Gastroesophageal sphincter (tissue), 4 donors: ENCODE data around the gene LRRC25. TPM values are rescaled to one million over a fixed set of nuclear protein-coding genes. Genes with fewer than 3 reads are reported as not detected.

Experiments
- ATAC-seq: fragments of 150-250 bp; one replicate; pipeline ENCODE4 v1.9.1; 2016; ENCODE audit warnings: mild to moderate bottlenecking, moderate library complexity
- H3K27ac ChIP-seq, 4 donors: fragments of 200-600 bp; sonication (generic) in 3 of 4; 1 replicate in 3 of 4; 2 replicates in 1 of 4; pipeline ENCODE4 v1.5.1; 2016 to 2019
- H3K27me3 ChIP-seq: fragments of 200-600 bp; sonication (generic); one replicate; pipeline ENCODE4 v1.5.1; 2019
- H3K36me3 ChIP-seq, 2 donors: fragments of 200-600 bp; sonication (generic); one replicate each; pipeline ENCODE4 v1.5.1; 2019; ENCODE audit warnings: control low read depth in 1 of 2
- H3K4me1 ChIP-seq, 3 donors: fragments of 200-600 bp; sonication (generic); 1 replicate in 2 of 3; 2 replicates in 1 of 3; pipeline ENCODE4 v1.5.1; 2016 to 2019; ENCODE audit warnings: control low read depth in 2 of 3
- H3K4me3 ChIP-seq, 2 donors: fragments of 200-600 bp; sonication (generic); one replicate each; pipeline ENCODE4 v1.5.1; 2019; ENCODE audit warnings: mild to moderate bottlenecking in 1 of 2, moderate library complexity in 1 of 2
- H3K9me3 ChIP-seq, 3 donors: fragments of 200-600 bp; sonication (generic); one replicate each; pipeline ENCODE4 v1.5.1; 2017 to 2019; ENCODE audit warnings: control low read depth in 2 of 3
- CTCF ChIP-seq, 4 experiments: fragments of 200-600 bp in 2 of 4; fragments of 450-650 bp in 2 of 4; sonication (generic) in 1 of 4; IDR thresholded peaks; one replicate each; pipeline ENCODE4 v1.5.1; 2017 to 2019; ENCODE audit warnings: antibody characterized with exemption in 4 of 4, mild to moderate bottlenecking in 2 of 4, moderate library complexity in 2 of 4
- EP300 ChIP-seq: sonication (generic); formaldehyde crosslinking; IDR thresholded peaks from one replicate; pipeline ENCODE4 v1.6.1; 2017; ENCODE audit warnings: antibody characterized with exemption, mild to moderate bottlenecking
- POLR2A ChIP-seq, 2 donors: fragments of 450-650 bp; IDR thresholded peaks; one replicate each; pipeline ENCODE4 v1.6.1; 2017; ENCODE audit warnings: antibody characterized with exemption in 2 of 2, mild to moderate bottlenecking in 2 of 2, moderate library complexity in 1 of 2
- POLR2AphosphoS5 ChIP-seq: sonication (generic); formaldehyde crosslinking; IDR thresholded peaks from one replicate; pipeline ENCODE4 v1.6.1; 2017; ENCODE audit warnings: antibody characterized with exemption
- WGBS, 2 donors: methylation state at CpG; one replicate each; pipeline ENCODE4 v1.1.5; 2018; ENCODE audit warnings: low coverage in 1 of 2; 5-methylcytosine and 5-hydroxymethylcytosine counted together
- total RNA-seq, 4 donors: library from RNA; depleted of rRNA; stranded (reverse); fragments of >200 nt; gene quantifications; one replicate each; pipeline ENCODE4 v1.1.0, GENCODE V29; 2016

Gene LRRC25
- total RNA-seq, 4 donors from 2014 or later: 1.9 to 19.0 (median 4.8) TPM

GRCh38 chr19:18418029-18418482 lies 20.6 kb upstream of the LRRC25 start:
- 17% methylated on average over 6 of the region's 30 CpGs; no CpG with 5 or more reads in 1 of the 2 donors for WGBS, 2 donors
- no peak for ATAC-seq

GRCh38 chr19:18417250-18418028 lies 20.0 kb upstream of the LRRC25 start:
- no peak for TF ChIP-seq CTCF (IDR thresholded peaks at IDR 0.05)
- TF ChIP-seq POLR2A (IDR thresholded peaks at IDR 0.05): peak; percentile 31 to 48
- Histone ChIP-seq H3K27ac (peak overlapping the region; percentile 76 to 93 (median 90)), H3K4me1 (peaks cover 0 to 79% (median 57%) of the 10 kb centered on the region in 3 donors), H3K36me3 (no peaks in the 10 kb centered on the region), H3K4me3 (peak overlapping the region; percentile 20 to 82), H3K9me3 (no peaks in the 10 kb centered on the region), H3K27me3 (no peaks in the 10 kb centered on the region)
- ATAC-seq: peak; percentile 30
- WGBS, 2 donors: no CpG with 5 or more reads among the region's 53 CpGs

More at GRCh38 chr19:18418029-18418482, 20.6 kb upstream of the LRRC25 start:
- Histone ChIP-seq H3K27ac (peak overlapping the region; percentile 76 to 93 (median 90)), H3K4me1 (peaks cover 0 to 85% (median 59%) of the 10 kb centered on the region in 3 donors), H3K36me3 (no peaks in the 10 kb centered on the region), H3K4me3 (peak overlapping the region in 1 of 2 donors; percentile 82), H3K27me3 (no peaks in the 10 kb centered on the region), H3K9me3 (no peaks in the 10 kb centered on the region)
- no peak for TF ChIP-seq CTCF (IDR thresholded peaks at IDR 0.05)
- TF ChIP-seq EP300: no peak
- no peak for TF ChIP-seq POLR2A (IDR thresholded peaks at IDR 0.05)
- no peak for TF ChIP-seq POLR2AphosphoS5

- H3K4me1 ChIP-seq: peaks cover 0 to 73% (median 53%) of the 10 kb centered on the region in 3 donors
- TF ChIP-seq POLR2AphosphoS5: peak; percentile 37
- TF ChIP-seq POLR2A (IDR thresholded peaks at IDR 0.05): peak; percentile 23 to 28
- TF ChIP-seq CTCF (IDR thresholded peaks at IDR 0.05): no peak
- no peak for TF ChIP-seq EP300
Observed at GRCh38 chr19:18416778-18417249, 19.4 kb upstream of the LRRC25 start.

GRCh38 chr19:18415178-18415867 lies 17.9 kb upstream of the LRRC25 start:
- Histone ChIP-seq H3K27ac (peak overlapping the region; percentile 76 to 93 (median 90)), H3K36me3 (no peaks in the 10 kb centered on the region), H3K9me3 (no peaks in the 10 kb centered on the region), H3K4me1 (peaks cover 0 to 63% (median 48%) of the 10 kb centered on the region in 3 donors), H3K4me3 (peak overlapping the region; percentile 1 to 39), H3K27me3 (no peaks in the 10 kb centered on the region)
- peak; percentile 10 for ATAC-seq
- TF ChIP-seq POLR2A (IDR thresholded peaks at IDR 0.05): peak in 1 of 2 donors; percentile 40
- TF ChIP-seq POLR2AphosphoS5: peak; percentile 72
- peak in 1 of 4 experiments; percentile 3 for TF ChIP-seq CTCF (IDR thresholded peaks at IDR 0.05)
- TF ChIP-seq EP300: no peak
- 0 to 1% methylated on average over 1 to 10 of the region's 25 CpGs for WGBS, 2 donors

More at GRCh38 chr19:18416778-18417249, 19.4 kb upstream of the LRRC25 start:
- ATAC-seq: peak; percentile 65
- H3K4me3 ChIP-seq: peak overlapping the region; percentile 20 to 82
- H3K36me3 ChIP-seq: no peaks in the 10 kb centered on the region
- H3K27me3 ChIP-seq: no peaks in the 10 kb centered on the region
- WGBS, 2 donors: 0% methylated on average over 1 to 5 of the region's 44 CpGs
- H3K9me3 ChIP-seq: no peaks in the 10 kb centered on the region
- peak overlapping the region; percentile 76 to 93 (median 90) for H3K27ac ChIP-seq
